OCI-LY1 (cell line): ENCODE data around the gene FMN2.

ENCODE experiments used
- H2AFZ ChIP-seq: fragments of 200-600 bp; sonication (generic), shearing (Covaris generic); 2 replicates; pipeline ENCODE4 v1.6.0; 2014; ENCODE audit warnings: antibody characterized with exemption, mild to moderate bottlenecking, low read length
- H3F3A ChIP-seq: fragments of 200-600 bp; sonication (generic), shearing (Covaris generic); 2 replicates; pipeline ENCODE4 v1.6.0; 2014; ENCODE audit warnings: mild to moderate bottlenecking, antibody characterized with exemption, low read length, moderate library complexity; ENCODE audit not compliant: insufficient read depth
- H3K27ac ChIP-seq: fragments of 200-600 bp; sonication (generic); 2 replicates; pipeline ENCODE4 v1.5.1; 2014; ENCODE audit warnings: low read length, mixed run types, mild to moderate bottlenecking, low read depth; ENCODE audit not compliant: poor library complexity, severe bottlenecking
- H3K27me3 ChIP-seq: fragments of 200-600 bp; sonication (generic); 2 replicates; pipeline ENCODE4 v1.6.0; 2014; ENCODE audit warnings: antibody characterized with exemption, mild to moderate bottlenecking, low read length, moderate library complexity; ENCODE audit not compliant: insufficient read depth
- H3K36me3 ChIP-seq: fragments of 200-600 bp; sonication (generic); 2 replicates; pipeline ENCODE4 v1.6.1; 2014; ENCODE audit warnings: mild to moderate bottlenecking, antibody characterized with exemption, low read length, moderate library complexity, mixed read lengths; ENCODE audit not compliant: insufficient read depth
- H3K4me1 ChIP-seq: fragments of 200-600 bp; sonication (generic); 2 replicates; pipeline ENCODE4 v1.5.1; 2014; ENCODE audit warnings: mild to moderate bottlenecking, low read length, moderate library complexity; ENCODE audit not compliant: insufficient read depth, severe bottlenecking
- H3K4me2 ChIP-seq: fragments of 200-600 bp; sonication (generic), shearing (Covaris generic); 2 replicates; pipeline ENCODE4 v1.6.1; 2014; ENCODE audit warnings: low read length
- H3K4me3 ChIP-seq: fragments of 200-600 bp; sonication (generic); 2 replicates; pipeline ENCODE4 v1.5.1; 2014; ENCODE audit warnings: low read length, low read depth, mild to moderate bottlenecking, mixed read lengths; ENCODE audit not compliant: poor library complexity, severe bottlenecking
- H3K79me2 ChIP-seq: fragments of 200-600 bp; shearing (Covaris generic); 2 replicates; pipeline ENCODE4 v1.6.1; 2016; ENCODE audit warnings: mixed run types, low read length, mixed read lengths; ENCODE audit not compliant: insufficient read depth
- H3K9ac ChIP-seq: fragments of 200-600 bp; sonication (generic), shearing (Covaris generic); 2 replicates; pipeline ENCODE4 v1.6.1; 2014; ENCODE audit warnings: mild to moderate bottlenecking, low read length, mixed read lengths
- H3K9me2 ChIP-seq: fragments of 200-600 bp; sonication (generic), shearing (Covaris generic); 2 replicates; pipeline ENCODE4 v1.6.1; 2014; ENCODE audit warnings: low read depth, mild to moderate bottlenecking, low read length, mixed read lengths
- H3K9me3 ChIP-seq: fragments of 200-600 bp; shearing (Covaris generic); 2 replicates; pipeline ENCODE4 v1.6.1; 2014; ENCODE audit warnings: low read length, mixed read lengths
- H4K20me1 ChIP-seq: fragments of 200-600 bp; sonication (generic), shearing (Covaris generic); 2 replicates; pipeline ENCODE4 v1.6.0; 2016; ENCODE audit warnings: mild to moderate bottlenecking, low read length; ENCODE audit not compliant: insufficient read depth
- CTCF ChIP-seq: fragments of 200-600 bp; sonication (generic), shearing (Covaris generic); IDR thresholded peaks from 2 replicates; pipeline ENCODE4 v1.5.1; 2017; ENCODE audit warnings: mild to moderate bottlenecking, antibody characterized with exemption, low read length, moderate library complexity, mixed read lengths
- EZH2 ChIP-seq: fragments of 200-600 bp; sonication (generic), shearing (Covaris generic); IDR thresholded peaks from 2 replicates; pipeline ENCODE4 v1.8.0; 2017; ENCODE audit warnings: borderline replicate concordance, mixed run types, mild to moderate bottlenecking, antibody characterized with exemption, low read length, moderate library complexity, mixed read lengths

Gene FMN2

GRCh38 chr1:240235521-240236288, 144.0 kb downstream of the FMN2 start:
- Histone ChIP-seq H3K4me2 (no peak overlapping the region), H3K9me2 (no peaks in the 10 kb centered on the region), H3F3A (no peaks in the 10 kb centered on the region), H3K9me3 (no peaks in the 10 kb centered on the region), H3K4me3 (no peak overlapping the region), H3K4me1 (no peaks in the 10 kb centered on the region), H3K79me2 (no peaks in the 10 kb centered on the region), H3K36me3 (no peaks in the 10 kb centered on the region), H3K27ac (no peak overlapping the region), H3K9ac (no peak overlapping the region), H3K27me3 (no peaks in the 10 kb centered on the region), H4K20me1 (no peaks in the 10 kb centered on the region), H2AFZ (no peak overlapping the region)
- TF ChIP-seq EZH2 (no peak), CTCF (no peak)

GRCh38 chr1:240237305-240237721, 145.6 kb downstream of the FMN2 start:
- Histone ChIP-seq H3K27me3 (no peaks in the 10 kb centered on the region), H3K36me3 (no peaks in the 10 kb centered on the region), H4K20me1 (no peaks in the 10 kb centered on the region), H3K9me2 (no peaks in the 10 kb centered on the region), H3K4me2 (no peak overlapping the region), H2AFZ (no peak overlapping the region), H3K27ac (no peak overlapping the region), H3F3A (no peaks in the 10 kb centered on the region), H3K4me1 (no peaks in the 10 kb centered on the region), H3K9me3 (no peaks in the 10 kb centered on the region), H3K9ac (no peak overlapping the region), H3K79me2 (no peaks in the 10 kb centered on the region), H3K4me3 (no peak overlapping the region)
- TF ChIP-seq EZH2: no peak
- TF ChIP-seq CTCF: no peak

- no peak overlapping the region for H2AFZ ChIP-seq
- H3K9me2 ChIP-seq: no peaks in the 10 kb centered on the region
- H3K9ac ChIP-seq: no peak overlapping the region
- no peaks in the 10 kb centered on the region for H3K27me3 ChIP-seq
- no peaks in the 10 kb centered on the region for H3K79me2 ChIP-seq
- H3K4me2 ChIP-seq: no peak overlapping the region
- no peaks in the 10 kb centered on the region for H3F3A ChIP-seq
- H3K4me3 ChIP-seq: no peak overlapping the region
- TF ChIP-seq EZH2 (no peak), CTCF (no peak)
- no peaks in the 10 kb centered on the region for H4K20me1 ChIP-seq
- no peaks in the 10 kb centered on the region for H3K4me1 ChIP-seq
- H3K27ac ChIP-seq: no peak overlapping the region
- H3K36me3 ChIP-seq: no peaks in the 10 kb centered on the region
- no peaks in the 10 kb centered on the region for H3K9me3 ChIP-seq
Observed at GRCh38 chr1:240239309-240239708, 147.6 kb downstream of the FMN2 start.
